Ectodermal cell (in vitro differentiated cells): ENCODE measurements around the gene CREBRF. TPM values are rescaled to one million over a fixed set of nuclear protein-coding genes. Genes with fewer than 3 reads are reported as not detected.
A peak's percentile ranks its signal among the peaks of the same experiment; 100 is the strongest.

ENCODE experiments used
- H3K27ac ChIP-seq: 2 replicates; pipeline ENCODE4 v1.7.0; 2013; ENCODE audit warnings: mild to moderate bottlenecking, low read depth, low read length; ENCODE audit not compliant: insufficient read depth, poor library complexity, severe bottlenecking
- H3K27me3 ChIP-seq: 2 replicates; pipeline ENCODE4 v1.7.0; 2013; ENCODE audit warnings: mild to moderate bottlenecking, low read length; ENCODE audit not compliant: insufficient read depth, control insufficient read depth, poor library complexity, severe bottlenecking
- H3K36me3 ChIP-seq: one replicate; pipeline ENCODE4 v1.7.0; 2013; ENCODE audit warnings: low read length; ENCODE audit not compliant: control insufficient read depth, insufficient read depth
- H3K4me1 ChIP-seq: one replicate; pipeline ENCODE4 v1.7.0; 2013; ENCODE audit warnings: low read length; ENCODE audit not compliant: control insufficient read depth, insufficient read depth
- H3K4me3 ChIP-seq: 2 replicates; pipeline ENCODE4 v1.7.0; 2013; ENCODE audit warnings: low read depth, low read length, control low read depth; ENCODE audit not compliant: insufficient read depth
- H3K9me3 ChIP-seq: 2 replicates; pipeline ENCODE4 v1.7.0; 2013; ENCODE audit warnings: mild to moderate bottlenecking, low read length, moderate library complexity; ENCODE audit not compliant: control insufficient read depth
- WGBS, 2 experiments: methylation state at CpG; one replicate each; pipeline ENCODE4 v1.1.7; 2013; ENCODE audit warnings: missing lambda C conversion rate in 2 of 2; 5-methylcytosine and 5-hydroxymethylcytosine counted together
- polyA plus RNA-seq, 4 experiments: library from polyadenylated mRNA; stranded (reverse); fragments of 50-300 nt; gene quantifications; one replicate each; pipeline ENCODE4 v1.2.3, GENCODE V29; 2013

CREBRF gene, protein sequence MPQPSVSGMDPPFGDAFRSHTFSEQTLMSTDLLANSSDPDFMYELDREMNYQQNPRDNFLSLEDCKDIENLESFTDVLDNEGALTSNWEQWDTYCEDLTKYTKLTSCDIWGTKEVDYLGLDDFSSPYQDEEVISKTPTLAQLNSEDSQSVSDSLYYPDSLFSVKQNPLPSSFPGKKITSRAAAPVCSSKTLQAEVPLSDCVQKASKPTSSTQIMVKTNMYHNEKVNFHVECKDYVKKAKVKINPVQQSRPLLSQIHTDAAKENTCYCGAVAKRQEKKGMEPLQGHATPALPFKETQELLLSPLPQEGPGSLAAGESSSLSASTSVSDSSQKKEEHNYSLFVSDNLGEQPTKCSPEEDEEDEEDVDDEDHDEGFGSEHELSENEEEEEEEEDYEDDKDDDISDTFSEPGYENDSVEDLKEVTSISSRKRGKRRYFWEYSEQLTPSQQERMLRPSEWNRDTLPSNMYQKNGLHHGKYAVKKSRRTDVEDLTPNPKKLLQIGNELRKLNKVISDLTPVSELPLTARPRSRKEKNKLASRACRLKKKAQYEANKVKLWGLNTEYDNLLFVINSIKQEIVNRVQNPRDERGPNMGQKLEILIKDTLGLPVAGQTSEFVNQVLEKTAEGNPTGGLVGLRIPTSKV
- polyA plus RNA-seq (2013, experiment 1 of 4), result 8.6 TPM
- 8.0 TPM for polyA plus RNA-seq (2013, experiment 2 of 4)
- 6.9 TPM for polyA plus RNA-seq (2013, experiment 3 of 4)
- polyA plus RNA-seq (2013, experiment 4 of 4), result 10.3 TPM

DNA sequence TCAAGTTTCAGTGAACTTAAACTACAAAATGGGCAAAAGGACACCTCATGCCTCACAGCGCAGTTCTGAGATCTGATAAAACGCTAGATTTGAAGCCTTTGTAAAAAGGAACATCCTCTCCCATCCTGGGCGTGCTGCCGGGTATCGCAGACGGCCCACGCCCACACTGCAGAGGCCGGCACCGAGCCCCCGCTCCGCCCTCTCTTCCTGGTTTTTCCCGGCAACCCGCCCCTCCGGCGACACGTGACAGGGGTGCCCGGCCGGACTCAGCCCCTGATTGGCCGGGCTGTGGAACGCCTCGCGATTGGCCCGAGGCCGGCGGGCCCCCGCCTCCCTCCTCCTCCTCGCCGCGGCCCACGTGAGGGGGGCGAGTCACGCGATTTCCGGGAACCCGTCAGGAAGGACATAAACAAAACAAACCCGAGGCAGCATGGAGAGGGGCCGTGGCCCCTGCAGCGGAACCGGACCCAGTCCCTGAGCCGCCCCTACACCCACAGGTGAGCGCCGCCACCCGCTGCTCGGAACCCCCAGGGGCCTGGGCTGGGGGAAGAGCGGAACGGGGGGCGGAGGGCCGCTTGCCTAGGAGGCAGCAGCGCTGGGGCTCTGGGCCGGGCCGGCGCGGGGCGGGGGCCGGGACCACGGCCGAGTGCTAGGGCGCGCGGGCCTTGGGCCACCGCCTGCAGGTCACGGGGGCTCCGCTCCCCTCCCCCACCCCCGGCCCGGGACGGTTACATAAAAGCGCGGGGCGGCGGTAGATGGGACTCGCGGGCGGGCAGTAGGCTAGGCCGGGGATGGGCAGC lies at the start of gene CREBRF:
Gene CREBRF, plus strand, starts transcription at position 370 of the 800 bp plus-strand sequence. CDS start 24,424 bp downstream, outside the sequence.
- H3K27me3 ChIP-seq, result peaks cover 5% of the 10 kb centered on the region
- H3K27ac ChIP-seq, result peak within 1 kb of the TSS; percentile 84
- H3K36me3 ChIP-seq, result no peaks in the 10 kb centered on the region
- peak within 1 kb of the TSS; percentile 96 for H3K4me3 ChIP-seq
- WGBS, 2 experiments, result 0% methylated on average over 74 of the region's 74 CpGs
- no peaks in the 10 kb centered on the region for H3K4me1 ChIP-seq
- H3K9me3 ChIP-seq, result no peaks in the 10 kb centered on the region

DNA sequence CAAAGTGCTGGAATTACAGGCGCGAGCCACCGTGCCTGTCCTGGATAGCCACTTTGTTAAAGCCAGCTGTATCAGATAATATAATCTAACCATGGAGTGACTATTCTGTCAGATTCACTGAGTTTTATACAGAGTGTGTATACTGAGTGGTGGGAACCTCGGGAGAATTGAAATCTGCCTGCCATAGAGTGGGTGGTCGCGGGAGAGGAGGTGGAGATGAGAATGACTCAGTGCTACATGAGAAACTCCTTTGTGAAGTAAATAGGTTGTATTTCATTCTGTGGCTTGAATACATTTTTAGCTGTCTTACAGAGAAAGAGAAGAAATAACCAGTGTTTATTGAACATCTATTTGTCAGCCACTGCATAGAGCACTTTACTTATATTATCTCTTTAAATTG lies 46.1 kb upstream of the CREBRF start:
- Histone ChIP-seq H3K36me3 (no peaks in the 10 kb centered on the region), H3K27me3 (no peaks in the 10 kb centered on the region), H3K4me1 (no peaks in the 10 kb centered on the region), H3K9me3 (no peaks in the 10 kb centered on the region), H3K4me3 (no peak overlapping the region), H3K27ac (no peak overlapping the region)
- 81% methylated on average over 6 of the region's 6 CpGs for WGBS, 2 experiments

DNA sequence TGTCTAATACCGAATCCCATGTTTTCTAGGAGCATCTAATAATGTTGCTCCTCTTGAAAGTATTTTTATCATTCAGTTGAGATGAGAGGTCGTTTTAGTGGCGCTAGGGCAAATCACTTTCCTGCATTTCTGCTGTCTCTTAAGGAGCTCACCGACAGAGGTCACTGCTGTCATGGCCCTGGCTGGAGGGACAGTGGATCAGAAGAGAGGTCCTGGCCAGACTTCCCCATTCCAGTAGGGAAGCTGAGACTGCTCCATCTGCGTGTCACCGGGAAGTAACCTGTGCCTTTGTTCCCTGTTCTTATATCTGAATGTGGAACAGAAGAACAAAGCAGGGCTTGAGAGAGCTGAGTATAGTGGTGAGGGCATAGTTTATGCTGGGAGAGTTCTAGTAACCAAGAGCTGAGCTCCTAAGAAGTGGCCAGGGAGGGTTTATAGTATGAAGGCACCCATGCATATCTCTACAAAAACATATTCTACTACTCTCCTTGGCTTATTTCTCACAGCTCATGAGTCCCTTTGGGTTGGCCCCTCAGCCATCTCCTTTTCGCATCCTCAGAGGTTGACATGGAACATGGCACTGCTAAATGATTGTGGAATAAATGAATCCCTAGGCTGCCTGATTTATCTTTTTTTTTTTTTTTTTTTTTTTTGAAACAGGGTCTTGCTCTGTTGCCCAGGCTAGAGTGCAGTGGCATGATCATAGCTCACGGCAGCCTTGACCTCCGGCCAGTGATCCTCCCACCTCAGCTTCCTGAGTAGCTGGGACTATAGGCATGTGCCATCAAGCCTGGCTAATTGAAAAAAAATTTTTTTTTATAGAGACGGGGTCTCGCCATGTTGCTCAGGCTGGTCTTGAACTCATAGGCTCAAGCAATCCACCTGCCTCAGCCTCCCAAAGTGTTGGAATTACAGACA lies 45.3 kb upstream of the CREBRF start:
- peaks cover 2% of the 10 kb centered on the region for H3K4me1 ChIP-seq
- H3K27me3 ChIP-seq, result no peaks in the 10 kb centered on the region
- no peak overlapping the region for H3K27ac ChIP-seq
- WGBS, 2 experiments, result 74 to 78% methylated on average over 11 of the region's 11 CpGs
- no peaks in the 10 kb centered on the region for H3K9me3 ChIP-seq
- H3K36me3 ChIP-seq, result no peaks in the 10 kb centered on the region
- H3K4me3 ChIP-seq, result no peak overlapping the region

DNA sequence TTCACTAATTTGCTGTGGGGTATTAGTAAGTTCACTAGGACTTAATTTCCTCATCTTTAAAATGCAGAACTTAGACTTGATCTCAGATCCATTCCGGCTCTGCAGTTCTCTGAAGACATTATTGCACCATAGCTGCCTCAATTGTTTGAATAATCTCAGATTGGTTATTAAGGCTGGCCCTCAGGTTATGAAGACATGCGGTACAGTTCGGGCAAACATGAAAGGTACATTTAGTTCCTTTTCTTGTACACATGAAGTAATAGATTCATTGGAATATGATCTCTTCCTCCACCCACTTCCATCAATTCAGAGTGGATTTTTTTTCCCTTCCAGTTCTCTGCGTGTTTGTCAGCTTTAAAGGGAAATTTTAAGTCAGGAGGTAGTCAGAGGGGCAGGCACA lies 44.6 kb upstream of the CREBRF start:
- WGBS, 2 experiments, result 98% methylated on average over 3 to 4 of the region's 4 CpGs
- Histone ChIP-seq H3K27ac (no peak overlapping the region), H3K9me3 (no peaks in the 10 kb centered on the region), H3K4me1 (peaks cover 9% of the 10 kb centered on the region), H3K36me3 (no peaks in the 10 kb centered on the region), H3K27me3 (no peaks in the 10 kb centered on the region), H3K4me3 (no peak overlapping the region)

DNA sequence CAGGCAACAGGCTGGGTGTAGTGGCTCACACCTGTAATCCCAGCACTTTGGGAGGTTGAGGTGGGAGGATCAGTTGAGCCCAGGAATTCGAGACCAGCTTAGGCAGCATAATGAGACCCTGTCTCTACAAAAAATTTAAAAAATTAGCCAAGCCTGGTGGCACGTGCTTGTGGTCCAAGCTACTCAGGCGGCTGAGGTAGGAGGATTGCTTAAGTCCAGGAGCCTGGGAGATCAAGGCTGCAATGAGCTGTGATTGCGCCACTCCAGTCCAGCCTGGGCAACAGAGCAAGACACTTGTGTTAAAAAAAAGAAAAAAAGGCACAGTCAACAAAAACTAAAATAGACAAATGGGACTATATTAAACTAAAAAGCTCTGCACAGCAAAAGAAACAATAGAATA lies 43.3 kb upstream of the CREBRF start:
- Histone ChIP-seq H3K36me3 (no peaks in the 10 kb centered on the region), H3K4me1 (peaks cover 10% of the 10 kb centered on the region), H3K27me3 (no peaks in the 10 kb centered on the region), H3K9me3 (no peaks in the 10 kb centered on the region), H3K4me3 (no peak overlapping the region), H3K27ac (no peak overlapping the region)
- WGBS, 2 experiments, result 88 to 94% methylated on average over 4 of the region's 4 CpGs

DNA sequence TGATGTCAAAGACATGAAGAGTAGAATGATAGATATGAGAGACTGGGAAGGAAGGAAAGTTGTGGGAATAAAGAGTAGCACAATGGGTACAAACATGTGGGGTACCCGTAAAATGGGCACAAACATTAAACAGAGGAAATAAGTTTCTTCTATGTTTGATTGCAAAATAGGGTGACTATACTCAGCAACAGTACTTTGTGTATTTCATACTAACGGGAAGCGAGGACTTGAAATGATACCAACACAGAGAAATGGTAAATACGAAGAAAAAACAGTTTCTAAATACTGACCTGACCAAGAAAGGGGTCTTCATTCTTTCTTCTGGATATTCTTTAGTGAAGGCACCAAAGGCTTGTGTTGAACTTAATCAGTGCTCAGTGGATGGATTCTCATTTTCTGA lies 41.5 kb upstream of the CREBRF start:
- 97% methylated on average over 4 of the region's 4 CpGs for WGBS, 2 experiments
- H3K4me1 ChIP-seq, result peaks cover 10% of the 10 kb centered on the region
- no peaks in the 10 kb centered on the region for H3K27me3 ChIP-seq
- H3K9me3 ChIP-seq, result no peaks in the 10 kb centered on the region
- H3K36me3 ChIP-seq, result no peaks in the 10 kb centered on the region
- no peak overlapping the region for H3K4me3 ChIP-seq
- no peak overlapping the region for H3K27ac ChIP-seq

DNA sequence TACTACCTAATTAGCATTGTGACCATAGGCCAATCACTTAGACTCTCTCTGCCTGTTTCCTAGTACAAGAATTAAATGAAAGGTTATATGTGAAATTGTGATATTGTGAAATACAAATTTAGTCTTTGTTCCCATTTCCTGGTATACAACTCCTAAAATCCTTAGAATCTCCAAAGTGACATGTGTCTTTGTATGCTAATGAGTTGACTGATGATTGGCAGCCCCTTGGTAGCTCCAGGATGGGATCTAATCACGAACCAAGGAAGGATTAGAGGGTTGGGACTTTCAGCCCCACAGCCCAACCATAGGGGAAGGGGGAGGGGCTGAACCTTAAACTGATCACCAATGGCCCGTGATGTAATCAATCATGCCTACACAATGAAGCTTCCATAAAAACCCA lies 41.0 kb upstream of the CREBRF start:
- Histone ChIP-seq H3K36me3 (peaks cover 4% of the 10 kb centered on the region), H3K4me3 (no peak overlapping the region), H3K27ac (no peak overlapping the region), H3K27me3 (no peaks in the 10 kb centered on the region), H3K9me3 (no peaks in the 10 kb centered on the region), H3K4me1 (peaks cover 10% of the 10 kb centered on the region)
- WGBS, 2 experiments, result 77 to 84% methylated on average over 2 of the region's 2 CpGs

DNA sequence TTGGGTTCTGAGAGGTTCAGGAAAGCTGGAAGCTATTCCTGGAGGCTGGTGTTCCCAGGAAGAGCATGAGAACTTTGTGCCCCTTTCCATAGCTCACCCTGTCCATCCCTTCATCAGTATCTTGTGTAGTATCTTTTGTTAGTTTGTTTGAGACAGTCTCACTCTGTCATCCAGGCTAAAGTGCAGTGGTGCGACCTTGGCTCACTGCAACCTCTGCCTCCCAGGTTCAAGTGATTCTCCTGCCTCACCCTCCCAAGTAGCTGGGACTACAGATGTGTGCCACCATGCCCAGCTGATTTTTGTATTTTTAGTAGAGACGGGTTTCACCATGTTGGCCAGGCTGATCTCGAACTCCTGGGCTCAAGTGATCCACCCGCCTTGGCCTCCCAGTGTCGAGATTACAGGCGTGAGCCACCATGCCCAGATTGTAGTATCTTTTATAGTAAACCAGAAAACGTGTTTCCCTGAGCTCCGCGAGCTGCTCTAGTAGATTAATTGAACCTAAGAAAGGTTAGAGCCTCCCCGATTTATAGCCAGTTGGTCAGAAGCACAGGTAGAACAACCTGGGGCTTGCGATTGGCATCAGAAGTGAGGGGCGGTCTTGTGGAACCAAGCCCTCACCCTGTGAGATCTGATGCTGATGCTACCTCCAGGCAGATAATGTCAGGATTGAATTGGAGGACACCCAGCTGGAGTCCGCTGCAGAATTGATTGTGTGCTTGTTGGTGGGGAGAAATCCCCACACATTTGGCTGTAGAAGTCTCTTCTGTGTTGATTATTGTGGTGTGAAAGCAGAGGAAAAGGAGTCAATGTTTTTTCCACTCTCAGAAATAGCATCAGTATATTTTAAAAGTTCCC lies 40.3 kb upstream of the CREBRF start:
- no peak overlapping the region for H3K27ac ChIP-seq

DNA sequence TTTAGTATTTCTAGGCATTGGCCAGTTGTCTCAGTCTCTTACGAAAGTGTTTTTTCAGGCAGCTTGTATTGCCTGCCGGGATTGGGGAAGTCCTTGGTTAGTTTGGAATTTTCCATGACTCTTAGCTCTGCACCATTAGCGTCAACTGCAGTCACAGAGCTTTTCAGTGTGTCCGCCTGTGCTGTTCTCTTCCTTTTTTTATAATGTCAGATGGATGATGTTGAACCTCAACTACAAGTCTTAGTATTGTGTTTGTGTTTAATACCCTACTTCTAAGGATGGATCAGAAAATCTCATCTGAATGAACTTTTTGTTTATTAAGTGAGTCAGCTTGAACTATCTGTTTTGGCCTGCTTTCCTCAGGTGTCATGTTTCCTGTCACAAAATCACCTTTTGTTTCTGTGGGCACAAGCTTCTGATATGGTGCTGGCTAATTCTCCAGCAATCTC lies 39.5 kb upstream of the CREBRF start:
- peaks cover 4% of the 10 kb centered on the region for H3K36me3 ChIP-seq
- peaks cover 10% of the 10 kb centered on the region for H3K4me1 ChIP-seq
- no peaks in the 10 kb centered on the region for H3K27me3 ChIP-seq
- no peaks in the 10 kb centered on the region for H3K9me3 ChIP-seq
- peak overlapping the region; percentile 9 for H3K27ac ChIP-seq
- no peak overlapping the region for H3K4me3 ChIP-seq
- 75 to 83% methylated on average over 4 of the region's 4 CpGs for WGBS, 2 experiments

More for the DNA sequence above, 40.3 kb upstream of the CREBRF start:
- WGBS, 2 experiments, result 91% methylated on average over 13 of the region's 13 CpGs
- Histone ChIP-seq H3K4me1 (peaks cover 10% of the 10 kb centered on the region), H3K9me3 (no peaks in the 10 kb centered on the region), H3K27me3 (no peaks in the 10 kb centered on the region), H3K36me3 (peaks cover 4% of the 10 kb centered on the region), H3K4me3 (no peak overlapping the region)
